HuH-7.5 (cell line): Measurements from ENCODE around the gene SHF.

ENCODE experiments used
- DNase-seq: peaks from one replicate; pipeline ENCODE4 v3.0.0; 2011; ENCODE audit warnings: low spot score

Gene SHF

DNA sequence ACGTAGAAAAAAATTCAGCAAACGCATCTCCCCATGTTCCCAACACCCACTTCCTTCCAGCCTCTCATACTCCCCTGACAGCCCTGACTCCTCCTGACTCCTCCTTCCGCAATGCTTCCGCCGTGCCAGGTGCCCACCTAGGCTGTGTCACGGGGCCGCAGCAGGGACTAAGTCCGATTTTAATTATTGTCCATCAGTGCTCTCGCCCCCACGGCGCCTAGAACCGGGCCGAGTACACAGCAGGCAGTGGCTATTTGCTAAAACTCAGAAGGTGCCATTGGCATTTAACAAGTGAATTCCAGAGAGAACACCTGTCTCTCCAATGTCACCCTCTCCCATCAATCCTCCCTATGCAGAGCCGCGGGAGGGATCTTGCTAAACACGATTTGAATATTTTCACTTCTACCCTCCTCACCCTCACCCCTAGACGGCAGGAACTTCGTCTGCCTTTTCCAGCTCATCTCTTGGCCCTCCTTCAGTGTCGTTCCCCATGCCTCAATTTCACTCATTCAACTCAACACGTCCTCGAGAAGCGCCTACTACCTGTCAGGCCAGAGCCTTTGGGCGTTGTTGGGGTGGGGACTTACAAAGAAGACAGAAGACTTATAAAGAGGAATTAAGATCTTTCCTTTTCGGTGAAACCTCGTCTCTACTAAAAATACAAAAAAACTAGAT lies 11.5 kb upstream of the SHF start:
- DNase-seq: no peak

DNA sequence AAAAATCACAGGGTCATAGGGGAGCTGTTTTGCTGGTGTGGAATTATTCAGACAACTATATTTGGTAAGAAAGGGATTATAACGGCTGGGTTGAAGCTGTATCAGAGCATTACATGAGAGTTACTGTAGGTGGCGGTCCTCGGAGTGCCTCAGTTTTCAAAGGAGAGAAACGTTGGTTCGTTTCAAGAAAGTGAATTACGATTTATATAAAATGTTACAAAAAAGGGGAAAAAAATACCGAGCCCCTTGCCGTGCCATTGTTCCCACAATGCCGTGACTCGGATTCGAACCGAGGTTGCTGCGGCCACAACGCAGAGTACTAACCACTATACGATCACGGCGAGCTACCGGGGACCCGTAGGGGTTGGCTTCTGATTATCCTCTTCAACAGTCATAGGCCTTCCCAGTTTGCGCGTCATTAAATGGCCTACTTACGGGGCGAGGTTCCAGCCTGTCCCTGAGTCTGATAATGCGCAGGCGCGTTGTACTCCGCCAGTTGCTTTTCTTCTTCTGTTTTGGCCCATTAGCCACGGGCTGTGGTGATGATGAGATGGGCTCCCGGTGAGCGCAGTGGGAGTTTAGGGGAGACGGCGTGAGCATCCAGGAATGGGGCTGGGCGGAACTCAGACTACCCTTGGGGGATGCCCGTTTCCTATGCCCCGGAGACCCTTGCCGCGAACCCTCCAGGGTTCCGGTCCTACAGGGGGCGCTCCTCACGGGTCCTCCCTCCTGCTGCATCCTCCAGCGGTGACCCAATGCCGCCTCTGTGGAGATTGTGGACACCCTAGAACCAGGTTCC lies 10.8 kb upstream of the SHF start:
- no peak for DNase-seq

DNA sequence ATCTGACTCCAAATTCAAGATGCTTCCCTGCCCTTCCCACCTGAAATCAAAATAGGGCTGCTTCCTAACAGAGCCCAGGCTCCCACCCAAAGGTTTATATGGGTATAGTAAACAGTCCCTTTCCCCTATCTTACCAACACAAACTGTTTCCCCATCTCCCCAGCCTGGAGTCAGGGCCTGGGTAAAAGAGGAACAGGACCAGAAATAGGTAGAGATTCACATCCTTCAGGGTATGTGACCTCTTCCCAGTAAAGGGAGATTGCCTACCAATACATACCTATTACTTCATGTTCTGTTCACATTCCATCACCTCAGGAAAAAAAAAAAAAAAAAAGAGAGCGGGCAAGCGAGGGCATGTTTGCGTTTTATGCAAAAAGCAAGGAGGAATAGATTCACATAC lies 9.7 kb upstream of the SHF start:
- DNase-seq: no peak

DNA sequence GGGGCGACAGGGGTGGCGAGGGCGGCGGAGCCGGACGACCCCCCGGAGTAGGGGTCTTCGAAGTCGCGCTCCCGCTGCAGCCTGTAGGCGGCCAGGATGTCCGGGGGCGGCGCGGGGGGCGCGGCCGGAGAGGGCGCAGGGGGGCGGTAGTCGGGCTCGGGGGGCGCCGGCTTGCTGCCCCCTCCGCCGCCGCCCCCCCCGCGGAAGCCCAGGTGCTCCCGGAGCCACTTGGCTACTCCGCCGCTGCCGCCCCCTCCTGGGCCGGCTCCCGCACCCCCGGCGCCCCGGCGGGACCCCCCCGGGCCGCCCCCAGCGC lies 230 bp downstream of the SHF start:
- no peak for DNase-seq

DNA sequence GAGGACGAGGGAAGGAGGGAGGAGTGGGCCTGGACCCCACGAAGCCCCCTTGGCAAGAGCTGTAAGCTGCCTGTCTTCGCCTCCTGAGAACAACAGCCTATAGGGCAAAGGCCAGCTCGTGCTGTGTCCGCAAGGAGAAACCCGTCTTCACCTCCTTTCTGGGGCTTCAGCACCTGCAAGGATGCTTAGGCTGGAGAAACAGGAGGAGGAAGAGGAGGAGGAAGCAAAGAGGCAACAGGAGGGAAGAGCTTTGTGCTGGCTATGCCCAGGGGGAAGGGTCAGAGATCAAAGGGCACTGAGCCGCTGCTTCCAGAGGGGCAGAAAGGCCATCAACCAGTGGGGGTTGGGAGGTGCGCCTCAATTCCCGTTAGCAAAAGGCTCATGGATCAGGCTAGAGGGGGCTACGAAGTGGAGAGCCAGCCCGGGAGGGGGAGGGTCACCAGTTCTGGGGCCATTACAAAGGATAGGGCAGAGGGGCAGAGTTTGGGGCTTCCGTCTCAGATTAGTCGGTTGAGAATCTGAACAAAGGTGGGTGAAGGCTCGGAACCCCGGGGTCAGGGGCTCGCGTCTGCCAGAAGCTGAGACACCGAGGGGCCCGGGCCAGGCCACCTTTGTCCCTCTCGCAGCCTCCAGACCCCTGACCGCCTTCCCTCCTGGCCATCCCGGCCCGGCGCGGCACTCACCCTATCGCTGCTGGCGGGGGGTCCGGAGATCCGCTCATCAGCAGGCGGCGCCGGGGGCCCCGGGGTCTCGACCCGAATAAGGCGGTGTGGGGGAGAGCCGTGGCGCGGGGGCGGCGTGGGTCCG lies 792 bp downstream of the SHF start:
- no peak for DNase-seq

DNA sequence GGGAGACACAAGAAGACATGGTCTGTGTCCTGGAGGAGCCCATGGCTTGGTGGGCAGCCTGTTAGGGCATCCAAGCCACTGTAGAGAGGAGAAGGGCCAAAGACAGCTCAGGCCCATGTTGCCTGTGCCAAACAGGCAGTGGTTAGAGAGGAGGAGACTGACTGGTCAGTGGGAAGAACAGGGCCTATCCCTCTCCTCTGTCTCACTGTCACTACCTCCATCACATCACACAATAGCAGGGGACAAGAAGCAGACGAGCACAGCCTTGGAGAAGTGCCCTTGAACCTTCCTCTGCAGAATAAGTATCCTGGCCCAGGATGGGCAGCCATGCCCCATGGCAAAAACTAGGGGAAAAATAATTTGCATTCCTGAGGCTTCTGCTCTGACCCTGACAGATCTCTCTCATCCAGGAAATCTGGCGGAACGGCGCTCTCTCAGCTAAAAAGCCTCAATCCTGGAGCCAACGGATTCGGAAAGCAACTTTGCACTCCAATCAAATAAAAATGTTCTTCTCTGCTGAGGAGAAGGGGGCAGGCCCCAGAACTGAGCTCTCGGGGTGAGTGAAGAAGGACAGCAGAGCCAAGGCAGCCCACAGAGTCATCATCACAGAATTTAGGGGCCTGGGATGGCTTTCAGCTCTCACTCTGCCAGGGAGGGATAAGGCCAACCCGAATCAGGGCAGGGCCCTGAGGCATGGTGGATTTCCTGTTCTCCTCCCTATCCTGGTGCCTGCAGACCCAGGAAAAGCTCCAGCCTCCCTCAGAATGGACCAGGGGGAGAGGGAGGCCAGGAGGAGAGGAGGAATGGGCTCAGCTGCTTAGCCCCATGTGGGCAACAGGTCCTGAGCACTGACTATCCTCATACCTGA lies 1.6 kb downstream of the SHF start:
- DNase-seq: no peak

DNA sequence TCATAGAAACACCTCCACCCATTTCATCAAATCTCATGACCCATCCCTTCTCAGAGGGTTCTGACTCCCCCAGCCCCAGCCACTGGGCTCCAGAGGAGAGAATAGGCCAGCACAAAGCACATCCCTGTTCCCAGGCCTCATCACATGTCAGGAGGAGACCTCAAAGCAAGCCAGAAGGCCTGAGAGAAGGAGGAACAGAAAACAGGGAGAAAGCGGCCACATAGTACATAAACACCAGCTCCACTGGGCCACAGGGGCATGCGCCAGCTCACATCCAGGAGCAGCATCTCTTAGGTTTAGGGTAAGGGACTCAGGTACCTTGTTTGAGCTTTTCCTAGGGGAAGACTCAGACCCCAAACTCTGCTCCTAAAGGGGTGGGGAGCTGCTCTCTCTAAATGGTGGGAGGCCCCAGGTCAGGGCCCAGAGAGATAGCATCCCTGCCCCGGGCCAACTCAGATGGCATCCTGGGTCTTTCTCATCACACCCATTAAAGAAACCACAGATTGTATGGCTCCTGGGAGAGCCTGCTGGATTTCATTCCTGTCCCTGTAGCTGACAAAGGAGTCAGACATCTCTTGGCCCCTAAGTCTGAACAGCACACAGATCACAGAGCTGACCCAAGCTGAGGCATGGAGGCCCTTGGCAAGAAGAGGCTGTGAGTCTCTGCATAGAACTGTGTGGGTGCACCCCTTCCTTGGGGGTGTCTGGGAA lies 2.5 kb downstream of the SHF start:
- DNase-seq: no peak

DNA sequence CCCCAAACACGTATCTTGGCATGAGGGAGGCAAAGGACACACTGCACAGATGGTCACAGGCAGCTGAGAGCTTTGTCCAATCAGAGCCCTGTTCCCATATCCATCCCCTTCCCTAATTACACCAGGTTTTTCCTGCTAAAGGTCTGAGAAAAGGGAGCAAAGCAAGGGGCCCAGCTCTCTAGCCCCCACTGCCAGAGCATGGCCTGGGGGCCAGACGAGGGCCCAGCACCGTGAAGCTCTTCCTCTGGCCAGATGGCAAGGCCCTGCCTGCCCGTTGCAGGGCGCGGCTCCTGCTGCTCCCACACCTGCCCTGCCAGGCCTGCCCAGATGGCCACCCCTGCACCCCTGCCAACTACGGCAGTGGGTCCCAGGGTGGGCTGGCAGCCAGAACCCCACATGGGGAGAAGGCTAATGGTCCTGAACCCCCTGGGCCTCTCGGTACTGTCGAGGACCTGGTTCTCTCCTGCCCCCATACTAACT lies 3.2 kb downstream of the SHF start:
- no peak for DNase-seq

DNA sequence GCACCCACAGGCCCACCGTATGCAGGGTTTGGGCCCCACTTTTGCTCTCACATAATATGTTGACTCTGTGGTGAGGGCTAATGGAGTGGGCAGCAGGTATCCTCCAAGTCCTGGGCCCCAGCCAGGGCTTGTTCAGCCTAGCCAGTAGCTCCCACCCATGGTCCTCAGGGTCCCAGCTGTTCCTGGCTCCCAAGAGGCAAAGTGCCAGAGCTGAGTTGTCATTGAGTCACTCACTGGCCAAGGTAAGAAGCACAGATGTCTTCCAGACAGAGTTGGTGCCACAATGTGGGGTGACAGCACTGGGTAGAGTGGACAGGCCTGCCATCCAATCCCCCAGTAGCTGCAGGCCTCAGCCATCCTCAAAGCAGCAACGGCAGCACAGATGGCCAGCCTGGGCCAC lies 4.3 kb downstream of the SHF start:
- DNase-seq: no peak

DNA sequence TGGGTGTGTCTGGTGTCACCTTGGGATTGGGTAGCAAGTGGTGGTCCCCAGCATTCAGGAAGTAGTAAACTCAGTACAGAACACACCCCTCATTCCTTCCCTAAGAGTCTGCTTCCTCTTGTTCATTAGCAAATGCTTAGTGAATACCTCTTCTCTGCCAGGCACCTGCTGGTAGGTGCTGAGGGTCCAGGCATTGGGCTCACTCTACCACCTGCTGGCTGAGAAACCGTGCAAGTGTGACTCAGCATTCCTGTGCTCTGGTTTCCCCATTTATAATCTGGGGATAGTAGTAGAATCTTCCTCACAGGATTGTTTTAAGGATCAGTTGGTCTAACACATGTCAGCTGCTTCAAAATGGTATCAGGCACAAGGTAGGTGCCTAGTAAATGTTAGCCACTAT lies 4.8 kb downstream of the SHF start:
- no peak for DNase-seq

DNA sequence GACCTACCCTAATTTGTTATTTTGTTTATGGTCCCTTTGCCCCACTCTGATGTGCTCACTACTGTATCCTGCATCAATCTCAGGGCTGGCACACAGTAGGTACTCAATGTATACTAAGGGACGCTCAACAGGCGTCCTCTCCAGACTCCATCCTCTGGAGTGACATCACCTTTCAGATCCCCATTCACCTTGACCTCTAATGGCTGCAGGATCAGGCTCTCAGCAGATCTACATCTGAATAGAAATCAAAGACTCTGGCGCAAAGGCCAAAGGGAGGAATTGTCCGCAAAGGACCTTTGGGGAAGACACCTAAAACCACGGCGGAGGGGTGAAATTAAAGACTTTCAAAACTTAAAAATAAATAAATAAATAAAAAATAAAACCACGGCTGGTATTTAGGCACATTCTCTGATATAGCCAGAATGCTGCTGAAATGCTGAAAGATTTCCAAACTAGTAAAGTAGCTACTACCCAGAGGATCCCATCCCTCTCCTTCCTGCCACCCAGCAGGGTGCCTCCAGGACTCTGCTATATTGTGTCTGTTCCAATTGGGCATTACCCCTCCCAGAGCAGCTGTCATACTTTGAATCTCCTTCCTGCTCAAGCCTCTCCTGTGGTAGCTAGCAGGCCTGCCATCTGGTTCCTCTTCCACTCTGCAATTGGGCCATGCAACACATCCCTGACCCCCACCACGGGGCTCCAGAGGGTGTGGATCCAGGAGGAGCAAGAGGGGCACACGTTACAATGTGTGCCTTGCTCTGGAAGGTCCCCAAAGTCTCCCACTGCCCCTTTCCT lies 6.1 kb downstream of the SHF start:
- DNase-seq: no peak

DNA sequence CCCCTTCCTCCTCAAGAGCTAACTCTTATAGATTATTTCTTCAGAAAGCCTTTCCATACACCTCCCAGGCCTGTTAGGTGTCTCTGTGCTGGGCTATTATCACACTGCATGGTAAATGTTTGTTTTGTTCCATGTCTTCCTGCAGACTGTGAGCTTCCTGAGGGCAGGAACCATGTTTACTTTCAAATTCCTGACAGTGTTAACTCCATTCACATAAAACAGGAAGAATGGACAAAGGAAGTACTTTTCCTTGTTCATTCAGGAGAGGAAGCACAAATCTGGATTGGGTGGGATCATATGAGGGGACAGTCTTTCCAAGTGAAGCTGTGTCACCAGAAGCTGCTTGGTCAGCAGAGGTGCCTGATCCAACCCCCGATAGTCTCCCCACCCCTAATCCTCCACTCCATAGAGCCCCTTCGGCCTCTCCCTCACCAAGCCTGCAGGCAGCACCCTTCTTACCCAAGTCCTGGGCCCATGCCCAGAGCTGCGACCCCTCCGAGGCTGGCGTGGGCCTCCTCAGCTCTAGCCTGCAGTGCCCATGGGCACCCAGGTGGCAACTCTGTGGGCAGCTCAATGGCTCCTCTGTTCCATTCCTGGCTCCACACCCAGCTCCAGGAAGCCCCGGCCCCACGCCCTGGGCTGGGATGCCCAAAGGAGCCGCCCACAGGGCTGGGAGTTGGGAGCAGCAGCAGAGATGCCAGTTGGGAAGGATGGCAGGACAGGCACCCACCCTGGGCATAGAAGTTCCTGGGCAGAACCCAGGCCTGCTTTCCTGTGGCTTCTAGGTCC lies 6.9 kb downstream of the SHF start:
- DNase-seq: no peak

DNA sequence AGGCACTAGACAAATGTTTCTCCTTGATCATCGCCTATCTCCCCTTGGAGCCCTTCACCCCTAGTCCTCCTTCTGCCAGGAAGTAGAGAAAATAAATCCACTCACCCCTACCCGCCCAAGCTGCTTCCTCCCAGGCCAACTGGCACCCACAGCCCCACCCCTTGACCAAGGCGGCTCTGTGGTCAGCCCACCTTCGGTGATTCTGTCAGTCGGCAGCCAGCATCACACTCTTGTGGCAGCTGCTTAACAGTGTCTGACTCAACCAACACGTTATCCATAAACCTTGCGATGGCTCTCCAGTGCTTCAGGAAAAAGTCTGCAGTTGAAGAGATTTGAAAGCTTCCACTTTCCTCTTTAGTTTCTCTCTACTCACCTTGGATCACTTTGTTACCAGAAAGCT lies 7.6 kb downstream of the SHF start:
- no peak for DNase-seq

DNA sequence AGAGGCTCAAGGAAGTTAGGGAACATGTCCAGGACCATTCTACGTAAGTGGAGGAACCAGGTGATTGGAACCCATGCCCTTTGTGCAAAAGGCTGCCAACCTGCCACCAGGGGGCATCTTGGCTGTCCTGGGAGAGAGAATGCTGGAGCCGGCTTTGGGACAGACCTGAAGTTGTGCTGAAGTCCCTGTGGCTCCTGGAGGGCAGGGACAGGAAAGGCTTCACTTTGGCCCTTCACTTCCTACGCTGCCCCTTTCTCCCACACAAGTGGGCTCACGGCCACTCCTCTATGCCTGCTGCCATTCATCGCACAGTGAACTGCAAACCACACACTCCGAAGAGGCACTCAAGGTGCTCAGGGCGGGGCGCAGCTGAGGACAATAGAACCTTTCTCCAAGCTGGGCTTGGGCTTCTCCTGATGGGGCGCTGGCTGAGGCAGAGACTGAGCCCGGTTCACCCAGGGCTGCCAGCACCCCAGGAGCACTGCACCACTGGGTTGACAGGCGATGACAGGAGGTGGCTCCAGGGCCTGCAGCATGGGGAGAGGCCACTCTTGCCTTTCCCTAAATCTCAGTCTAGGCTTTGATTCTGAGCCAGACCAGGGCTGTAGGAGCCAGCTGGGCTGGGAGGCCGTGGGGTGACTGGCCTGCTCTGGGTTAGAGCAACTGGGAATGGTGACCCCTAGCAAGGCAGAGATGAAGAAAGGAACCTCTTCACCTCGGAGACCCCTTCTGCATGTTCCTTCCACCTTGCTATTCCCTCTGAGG lies 8.4 kb downstream of the SHF start:
- no peak for DNase-seq

DNA sequence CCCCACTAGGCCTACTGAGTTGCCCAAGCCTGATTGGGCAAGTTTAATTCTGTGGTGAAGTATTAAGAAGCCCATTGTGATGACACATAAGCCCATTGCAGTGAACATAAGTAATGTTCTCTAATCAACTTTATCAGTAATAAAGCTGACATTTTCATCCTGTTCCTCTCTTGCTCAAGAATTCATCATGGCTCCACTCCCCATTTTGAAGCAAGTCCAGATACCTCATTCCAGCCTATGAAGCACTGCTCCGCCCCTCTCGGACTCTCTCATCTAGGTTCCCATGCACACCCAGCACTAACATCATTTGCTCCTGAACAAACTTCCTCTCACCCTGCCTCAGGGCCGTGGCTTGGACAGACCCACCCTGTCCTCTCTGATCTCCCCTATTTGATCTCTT lies 10.5 kb downstream of the SHF start:
- DNase-seq: no peak

DNA sequence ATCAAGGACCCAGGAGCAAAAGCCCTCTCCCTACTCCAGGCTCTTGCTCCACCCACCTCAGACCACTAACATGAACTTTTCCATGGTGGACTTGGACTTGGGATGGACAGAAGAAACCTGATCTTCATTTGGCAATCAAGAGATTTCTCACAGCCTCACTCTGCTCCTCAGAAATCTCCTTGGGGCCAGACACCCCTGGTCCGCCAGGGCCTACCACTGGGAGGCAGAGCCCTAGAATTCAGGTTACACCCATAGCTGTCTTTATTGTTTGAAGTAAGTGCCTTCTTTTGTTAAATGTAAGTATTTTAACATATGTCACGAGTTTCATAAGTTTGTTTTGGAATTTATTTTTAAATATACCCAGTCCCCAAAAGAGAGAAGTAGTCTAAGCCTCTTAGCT lies 13.2 kb downstream of the SHF start:
- no peak for DNase-seq

DNA sequence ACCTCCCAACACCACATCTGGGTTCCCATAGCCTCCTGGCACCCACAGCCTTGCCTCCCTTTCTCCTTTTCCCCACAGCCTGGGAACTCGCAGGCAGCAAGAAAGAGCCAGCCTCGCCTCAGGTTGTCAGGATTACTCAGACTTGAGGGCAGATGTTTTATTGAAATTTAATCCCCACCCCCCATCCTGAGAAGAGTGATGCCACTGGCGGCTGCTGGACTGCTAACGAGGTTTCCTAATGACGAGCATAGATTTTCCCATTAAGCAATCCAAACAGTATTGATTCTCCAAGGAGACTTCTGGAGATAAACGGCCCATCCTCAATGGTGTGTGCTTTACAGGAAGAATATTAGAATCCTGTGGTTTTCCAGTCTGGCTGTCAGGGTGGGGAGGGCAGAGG lies 13.7 kb downstream of the SHF start:
- DNase-seq: no peak

DNA sequence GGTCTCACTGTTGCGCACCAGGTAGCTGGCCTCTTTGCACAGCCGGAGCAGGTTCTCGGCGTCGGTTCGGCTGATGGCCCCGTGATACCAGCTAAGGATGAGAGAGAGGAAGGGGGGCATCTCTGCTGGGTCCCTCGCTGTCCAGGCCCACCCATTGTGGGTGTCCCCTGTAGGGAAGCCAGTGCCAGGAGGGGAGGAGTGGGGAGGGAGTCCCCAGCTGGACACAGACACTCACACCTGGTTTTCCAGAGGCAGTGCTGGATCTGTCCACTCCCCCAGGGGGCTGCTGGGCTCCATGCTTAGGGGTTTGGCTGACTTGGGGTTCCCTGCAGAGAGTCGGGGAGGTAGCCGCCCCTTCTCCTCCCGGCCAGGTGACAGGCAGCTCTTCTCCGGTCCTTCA lies 15.9 kb downstream of the SHF start:
- no peak for DNase-seq
